NOMO-1 (cell line): Measurements from ENCODE around the gene LAMB4.

Source experiments
- DNase-seq, 2 experiments: peaks; one replicate each; lab custom pipeline; 2025; ENCODE audit not compliant: unreplicated experiment in 2 of 2; lab: John Stamatoyannopoulos, UW

LAMB4 gene

DNA sequence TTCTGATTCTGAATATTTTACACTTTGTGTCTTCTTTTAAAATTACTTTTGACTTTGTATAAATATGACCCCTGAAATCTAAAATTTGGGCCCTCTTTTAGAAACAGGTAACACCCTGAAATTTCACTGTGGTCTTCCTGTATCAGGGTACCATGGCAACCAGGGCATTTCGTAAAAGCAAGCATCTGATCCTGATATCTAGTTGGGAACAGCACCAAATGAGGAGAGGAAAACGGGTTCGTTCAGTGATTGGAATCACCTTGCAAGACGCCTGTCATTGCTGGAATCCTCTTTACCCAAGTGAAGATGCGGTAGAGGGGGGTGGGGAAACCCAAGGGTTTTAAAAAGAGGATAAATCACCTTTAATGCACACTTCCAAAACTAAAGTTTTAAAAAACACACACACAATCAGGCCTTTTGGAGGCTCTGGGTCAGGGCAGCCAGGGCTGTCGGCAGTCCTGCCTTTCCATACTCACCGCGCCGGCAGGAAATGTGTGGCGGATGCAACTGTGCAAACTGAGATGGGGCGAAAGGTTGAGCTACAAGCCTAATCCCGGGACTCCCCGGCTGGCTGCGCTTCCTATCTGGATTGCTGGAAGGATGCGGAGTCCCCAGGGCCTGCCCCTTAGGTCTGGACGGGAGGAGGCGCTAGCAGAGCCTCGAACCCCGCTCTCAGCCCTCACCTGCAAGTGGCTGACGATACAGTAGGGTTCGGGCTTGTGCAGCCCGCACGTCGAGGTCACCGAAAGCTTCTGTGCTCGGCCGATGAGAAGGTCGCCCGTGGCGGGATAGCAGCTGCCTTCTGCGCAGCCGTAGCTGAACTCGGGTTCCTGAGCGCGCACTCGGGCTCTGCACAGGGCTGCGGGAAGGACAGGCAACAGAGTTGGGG is 129.0 kb downstream of the LAMB4 start:
- DNase-seq = no peak

DNA sequence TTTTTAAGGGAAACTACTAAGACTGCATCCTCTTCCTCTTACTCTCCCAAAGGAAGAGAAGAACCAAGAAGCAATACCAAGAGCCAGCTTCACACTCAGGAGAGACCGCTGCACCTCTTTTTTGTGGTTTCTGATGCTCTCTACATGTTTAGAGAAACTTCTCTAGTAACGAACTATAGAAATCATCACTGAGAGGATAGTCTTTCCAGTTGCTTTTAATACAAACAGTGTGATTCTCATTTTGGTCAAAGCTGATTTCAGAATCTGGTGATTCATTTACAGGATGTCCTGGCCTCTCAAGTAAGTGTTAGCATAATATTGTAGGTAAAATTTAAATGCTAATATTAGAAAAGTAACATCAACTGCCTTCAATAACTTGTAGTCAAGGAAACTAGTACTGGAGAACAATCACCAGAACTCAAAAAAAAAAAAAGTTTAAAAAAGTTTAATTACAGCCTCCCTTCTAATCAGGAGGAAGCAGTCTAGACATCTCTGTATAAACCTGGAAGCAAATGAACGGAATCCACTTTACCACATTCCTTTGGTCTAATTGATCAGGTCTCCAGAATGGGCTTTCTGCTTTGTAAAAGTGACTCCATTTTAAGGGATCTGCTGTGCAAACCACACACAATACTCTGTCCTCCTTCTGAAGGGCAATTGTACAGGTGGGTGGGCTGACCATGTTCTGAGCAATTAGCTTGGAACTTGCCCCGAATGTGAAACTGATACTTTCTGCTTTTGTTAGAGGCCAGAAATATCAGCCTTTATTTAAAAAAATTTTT is 130.2 kb downstream of the LAMB4 start:
- DNase-seq = no peak

DNA sequence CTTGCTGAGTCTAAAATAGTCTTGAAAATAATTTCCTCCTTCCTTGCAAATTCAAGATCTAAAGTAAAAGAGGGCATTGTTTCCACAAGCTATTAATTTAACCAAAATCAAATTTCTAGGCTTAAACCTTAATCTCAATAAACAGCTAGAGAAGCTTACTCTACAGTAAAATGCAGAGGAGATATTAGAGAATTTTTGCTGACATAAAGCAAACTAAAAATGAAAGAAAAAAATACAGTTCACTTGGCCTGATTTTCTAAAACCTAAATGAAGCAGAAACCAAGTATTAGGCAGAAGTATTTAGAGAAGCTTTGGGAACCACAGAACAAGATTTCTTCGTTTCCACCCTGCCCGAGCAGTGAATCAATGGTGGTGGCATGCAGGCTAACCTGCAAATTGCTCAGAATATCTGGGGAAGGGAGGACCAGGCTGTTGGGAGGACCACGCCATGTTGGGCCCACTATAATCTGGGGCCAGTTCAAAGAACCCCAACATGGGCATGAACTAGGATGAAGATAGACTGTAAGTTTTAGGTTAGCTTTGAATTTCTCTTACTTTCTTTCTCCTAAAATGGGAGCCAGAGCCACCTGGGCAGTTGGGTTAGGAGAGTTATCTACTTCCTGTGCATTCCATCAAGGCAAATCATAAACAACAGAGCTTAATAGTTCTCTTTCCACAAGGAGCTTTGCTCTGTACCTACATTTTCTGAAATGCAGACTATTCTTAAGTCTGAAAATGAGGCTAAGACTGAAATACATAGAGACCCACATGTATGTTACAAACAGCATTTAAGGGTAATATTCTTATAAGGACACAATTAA is 131.3 kb downstream of the LAMB4 start:
- no peak for DNase-seq

DNA sequence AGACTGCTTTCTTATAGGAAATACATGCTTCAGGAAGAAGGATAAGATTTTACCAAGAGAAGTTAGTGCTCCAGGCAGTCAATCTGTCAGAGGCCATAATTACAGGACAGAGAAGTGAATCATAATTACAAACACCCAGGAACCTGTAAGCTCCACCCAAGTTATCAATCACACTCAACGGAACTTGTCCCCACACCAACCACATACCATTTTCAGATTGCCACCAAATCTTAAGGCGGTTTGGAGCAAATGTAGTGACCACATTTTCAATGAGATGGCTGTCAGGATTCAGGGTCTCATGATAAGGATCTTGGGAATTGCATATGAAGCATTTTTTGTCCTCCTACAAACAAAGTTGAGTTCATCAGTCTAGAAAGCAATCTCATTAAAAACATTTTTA is 132.0 kb downstream of the LAMB4 start:
- DNase-seq = peak in 1 of 2 experiments; percentile 24

DNA sequence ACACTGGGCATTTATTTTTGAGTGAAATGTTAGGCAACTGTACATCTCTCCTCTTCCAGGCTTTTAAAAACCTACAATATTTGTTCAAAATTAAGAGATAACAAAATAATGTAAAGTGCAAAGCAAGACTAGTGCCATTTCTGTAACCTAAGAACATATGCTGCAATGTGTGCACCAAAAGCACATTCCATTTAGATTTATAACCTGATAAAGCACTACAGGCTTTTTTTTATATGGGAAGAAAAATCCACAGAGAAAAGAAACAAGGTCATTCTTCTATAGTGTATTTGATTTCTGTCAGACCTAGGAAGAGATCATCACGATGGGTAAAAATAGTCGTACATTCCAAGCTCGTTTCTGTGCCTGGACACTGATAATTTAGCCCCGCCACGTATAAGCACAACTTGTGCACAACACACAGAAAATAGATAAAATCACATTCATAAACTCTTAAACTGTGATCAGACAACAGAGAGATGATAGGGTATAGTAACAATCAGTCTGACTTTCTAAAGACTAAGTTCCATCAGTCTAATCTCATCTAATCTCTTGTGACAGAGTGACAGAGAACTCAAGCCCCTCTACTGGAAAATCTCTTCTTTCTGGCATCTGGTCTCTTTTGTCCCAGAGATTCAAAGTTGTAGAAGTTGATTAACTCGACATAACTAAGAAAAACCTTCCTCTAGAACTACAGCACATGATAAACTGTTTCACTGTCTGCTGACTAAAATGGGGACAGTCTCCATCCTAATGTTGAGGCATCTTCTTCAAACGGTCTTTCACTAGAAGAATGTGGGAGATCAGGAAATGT is 133.9 kb downstream of the LAMB4 start:
- no peak for DNase-seq

DNA sequence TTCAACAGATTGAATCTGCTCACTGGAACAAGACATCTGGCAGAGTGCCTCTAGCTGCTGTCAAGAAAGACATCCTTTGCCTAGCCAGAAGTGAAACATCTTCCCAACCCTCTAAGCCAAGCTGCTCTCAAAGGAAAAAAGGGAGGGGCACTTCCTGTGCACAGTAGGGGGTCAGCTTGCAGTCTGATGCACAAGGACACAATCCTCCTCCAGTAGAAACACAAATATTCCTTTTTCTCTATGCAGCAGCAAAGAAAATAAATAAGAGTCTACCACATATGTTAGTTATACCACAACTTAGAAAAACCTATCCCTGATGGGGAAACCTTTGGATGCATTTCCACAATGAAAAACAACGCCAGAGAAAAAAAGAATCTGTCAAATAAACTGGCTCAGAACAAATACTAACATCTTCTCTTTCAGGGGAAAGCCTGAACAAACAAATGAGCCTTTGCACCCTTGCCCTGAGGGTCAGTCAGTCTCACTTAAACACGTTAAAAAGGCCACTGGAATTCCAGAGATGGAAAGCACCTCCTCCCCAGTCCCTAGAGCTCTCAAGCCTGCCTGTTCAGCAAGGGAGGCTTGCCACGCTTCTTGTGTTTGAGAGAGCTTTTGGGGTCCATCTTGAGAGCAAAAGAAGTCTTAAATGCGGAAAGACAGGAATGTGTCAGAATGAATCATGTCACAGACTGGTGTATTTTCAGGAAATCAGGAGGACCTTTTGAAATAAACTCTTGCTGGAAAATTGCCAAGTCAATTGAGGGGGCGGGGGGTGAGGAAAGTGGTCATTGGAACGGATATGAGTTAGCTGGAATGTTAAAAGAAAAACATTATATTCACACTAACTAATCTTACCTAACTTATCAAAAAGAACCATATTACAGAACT is 134.7 kb downstream of the LAMB4 start:
- DNase-seq = no peak

DNA sequence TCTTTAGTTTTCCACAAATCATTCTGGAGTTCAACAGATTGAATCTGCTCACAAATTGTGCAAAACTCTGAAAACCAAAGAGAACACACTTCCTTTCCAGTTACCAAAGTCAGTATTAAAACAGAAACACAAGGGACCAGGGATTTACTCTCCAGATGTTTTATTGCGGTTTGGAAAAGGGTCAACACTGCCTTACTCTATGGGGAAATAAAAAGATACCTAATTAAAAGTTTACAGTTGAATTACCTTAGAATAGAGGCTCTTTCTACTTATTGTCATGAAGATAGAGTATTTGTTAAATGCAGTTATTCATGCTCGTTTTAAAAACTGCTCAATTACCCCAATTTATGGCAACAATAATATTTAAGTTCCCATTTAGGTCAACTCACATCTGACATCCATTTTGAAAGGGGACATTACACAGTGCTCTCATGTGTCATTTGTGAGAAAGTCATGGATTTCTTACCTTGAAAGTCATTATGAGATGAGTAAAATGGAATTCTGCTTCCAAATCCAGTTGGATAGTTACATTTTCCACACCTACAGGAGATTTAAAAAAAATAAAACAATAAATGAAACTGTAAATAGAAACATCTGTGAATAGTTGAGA is 135.6 kb downstream of the LAMB4 start:
- DNase-seq = no peak

DNA sequence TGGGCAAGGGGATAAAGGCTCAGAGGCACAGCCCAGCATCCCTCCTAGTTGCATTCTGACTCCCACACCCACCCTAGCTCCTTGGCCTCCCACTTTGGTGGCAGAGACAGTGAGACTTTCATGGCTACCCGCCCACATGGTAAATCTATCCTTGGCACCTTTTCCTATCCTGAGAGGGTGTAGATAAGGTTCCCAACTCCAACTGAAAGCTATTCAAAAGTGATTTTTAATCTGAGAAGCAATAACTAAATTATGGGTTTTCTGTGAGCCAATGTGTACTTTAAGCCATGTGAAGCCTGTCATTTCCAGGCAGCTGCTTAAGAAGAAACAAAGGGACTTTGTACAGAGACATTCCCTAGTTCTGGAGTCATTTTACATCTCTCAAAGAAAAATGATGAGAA is 136.3 kb downstream of the LAMB4 start:
- DNase-seq = no peak

DNA sequence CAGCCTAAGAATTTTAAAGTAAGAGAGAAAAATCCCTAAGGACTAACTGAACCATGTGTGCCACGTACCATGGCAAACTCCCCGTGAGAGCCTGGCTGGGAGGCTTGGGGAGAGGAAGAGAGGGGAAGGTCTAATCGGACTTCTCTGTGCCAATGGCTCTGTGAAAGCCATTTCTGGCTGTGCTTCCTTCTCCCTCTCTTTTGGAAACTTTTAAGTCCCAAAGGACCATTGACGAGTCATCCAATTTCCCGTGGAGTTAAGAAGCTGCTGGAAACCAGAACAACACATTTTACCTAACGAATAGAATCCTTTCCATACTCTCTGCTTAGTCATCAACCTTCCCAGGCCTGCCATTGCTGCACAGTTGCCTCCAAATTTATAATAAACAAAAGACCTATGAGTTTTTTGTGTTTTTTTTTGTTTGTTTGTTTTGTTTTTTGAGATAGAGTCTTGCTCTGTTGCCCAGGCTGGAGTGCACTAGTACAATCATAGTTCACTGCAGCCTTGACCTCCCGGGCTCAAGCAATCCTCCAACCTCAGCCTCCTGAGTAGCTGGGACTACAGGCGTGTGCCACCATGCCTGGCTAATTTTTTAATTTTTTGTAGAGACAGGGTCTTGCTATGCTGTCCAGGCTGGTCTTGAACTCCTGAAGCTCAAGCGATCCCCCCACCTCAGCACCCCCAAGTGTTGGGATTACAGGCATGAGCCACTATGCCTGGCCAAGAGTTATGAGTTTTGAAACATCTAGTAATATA is 140.4 kb downstream of the LAMB4 start:
- DNase-seq = no peak

DNA sequence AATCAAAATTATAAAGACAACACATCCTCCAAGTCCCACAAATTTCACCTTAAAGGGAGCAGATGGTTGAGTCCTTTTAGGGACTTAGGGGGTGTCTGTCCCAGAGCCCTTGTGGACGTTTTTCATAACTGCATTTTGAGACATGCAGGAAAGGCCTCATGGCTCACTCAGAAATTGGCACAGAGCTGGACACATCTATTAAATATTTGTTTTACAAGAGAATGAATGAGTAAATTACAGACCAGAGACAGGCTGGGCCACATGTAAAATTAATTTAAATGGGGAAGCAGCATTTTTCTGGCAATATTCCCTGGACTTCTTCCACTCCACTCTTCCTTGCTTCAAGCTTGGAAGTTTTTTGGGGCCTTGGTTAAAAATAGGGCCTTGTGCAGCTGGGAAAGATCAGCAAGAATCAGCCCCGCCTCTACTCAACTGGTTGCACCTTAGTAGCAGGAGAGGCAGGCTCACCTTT is 147.2 kb downstream of the LAMB4 start:
- DNase-seq = no peak

DNA sequence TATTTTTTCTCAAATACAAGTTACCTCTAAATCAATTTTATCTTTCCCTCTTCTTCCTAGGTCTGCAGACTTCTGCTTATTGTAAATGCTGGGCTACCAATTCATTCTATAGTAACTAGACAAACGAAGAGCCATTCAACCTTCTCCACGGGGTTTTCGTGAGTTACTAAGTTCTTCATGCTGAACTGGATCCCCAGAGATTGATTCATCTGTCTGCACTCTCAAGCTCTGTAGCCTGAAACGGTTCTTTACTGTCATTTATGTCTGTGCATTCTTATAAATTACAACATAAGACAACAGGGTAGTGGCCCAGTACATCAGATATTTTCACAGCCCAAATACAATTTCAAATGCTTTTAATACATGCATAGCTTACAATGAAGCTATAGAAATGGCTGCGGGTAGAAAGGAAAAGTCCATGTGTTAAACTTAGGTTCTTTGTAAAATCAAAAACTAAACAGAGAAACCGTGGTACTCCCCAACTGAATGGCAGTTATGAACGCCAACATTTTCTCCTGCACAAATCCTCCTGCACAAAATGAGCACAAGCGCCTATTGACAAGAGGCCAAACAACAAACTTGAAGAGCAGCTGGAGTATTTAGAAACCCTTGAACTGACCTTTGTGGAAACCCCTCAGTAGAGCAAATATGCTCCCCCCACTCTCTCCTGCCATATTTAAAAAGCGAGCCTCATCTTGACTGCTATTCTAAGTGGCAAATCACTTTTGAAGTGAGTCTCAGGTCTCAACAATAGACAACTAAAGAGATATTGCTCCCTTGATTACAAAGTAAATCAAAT is 147.9 kb downstream of the LAMB4 start:
- no peak for DNase-seq

DNA sequence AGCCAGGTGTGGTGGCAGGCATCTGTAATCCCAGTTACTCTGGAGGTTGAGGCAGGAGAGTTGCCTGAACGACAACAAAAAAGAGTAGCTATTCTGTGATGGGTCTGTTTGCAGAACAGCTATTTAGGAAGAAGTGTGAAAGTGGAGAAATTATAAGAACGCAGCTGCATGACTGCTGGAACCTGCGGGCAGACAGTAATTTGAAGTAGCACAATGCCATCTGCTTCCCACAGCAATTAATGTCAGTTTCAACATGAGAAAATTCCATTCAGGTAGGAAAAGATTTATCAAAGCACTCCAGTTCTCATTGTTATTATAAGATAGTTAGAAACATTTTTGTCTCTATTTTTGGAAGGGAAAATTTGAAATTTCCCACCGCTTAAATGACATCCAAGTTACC is 148.7 kb downstream of the LAMB4 start:
- DNase-seq = no peak

DNA sequence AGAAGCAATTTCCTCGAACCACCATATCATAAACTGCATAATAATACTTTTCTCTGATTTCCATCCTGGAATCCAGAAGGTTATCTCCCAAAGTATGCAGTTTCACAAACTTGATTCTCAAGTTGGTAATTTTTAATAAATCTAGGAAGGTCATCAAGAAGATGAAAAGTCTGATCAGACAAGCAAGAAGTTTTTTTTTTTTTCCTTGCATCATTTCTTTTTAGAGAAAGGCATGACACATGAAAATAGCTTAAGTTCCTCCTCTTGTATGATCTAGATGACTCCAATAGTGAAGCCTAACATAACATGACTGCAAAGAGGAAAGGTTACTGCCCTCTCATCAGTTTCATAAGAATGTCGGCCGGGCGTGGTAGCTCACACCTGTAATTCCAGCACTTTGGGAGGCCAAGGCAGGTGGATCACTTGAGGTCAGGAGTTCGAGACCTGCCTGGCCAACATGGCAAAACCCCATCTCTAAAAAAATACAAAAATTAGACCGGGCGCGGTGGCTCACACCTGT is 149.4 kb downstream of the LAMB4 start:
- no peak for DNase-seq

DNA sequence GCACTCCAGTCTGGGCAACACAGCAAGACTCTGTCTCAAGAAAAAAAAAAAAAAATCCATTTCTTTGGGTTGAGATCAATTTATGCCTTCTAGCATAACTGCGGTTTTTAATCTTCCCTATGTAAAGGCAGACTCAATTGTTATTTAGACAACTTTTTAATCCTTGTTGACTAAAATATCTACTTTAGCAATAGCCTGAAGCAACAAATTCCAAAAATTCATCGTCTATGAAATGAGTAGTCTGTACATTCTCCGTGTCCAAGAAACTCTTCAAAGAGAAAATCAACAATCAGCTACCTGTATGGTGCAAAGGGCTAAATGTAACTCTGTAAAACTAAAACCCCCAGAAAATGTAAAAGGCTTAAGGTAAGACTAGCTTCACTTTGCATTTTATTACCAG is 150.0 kb downstream of the LAMB4 start:
- DNase-seq = no peak

DNA sequence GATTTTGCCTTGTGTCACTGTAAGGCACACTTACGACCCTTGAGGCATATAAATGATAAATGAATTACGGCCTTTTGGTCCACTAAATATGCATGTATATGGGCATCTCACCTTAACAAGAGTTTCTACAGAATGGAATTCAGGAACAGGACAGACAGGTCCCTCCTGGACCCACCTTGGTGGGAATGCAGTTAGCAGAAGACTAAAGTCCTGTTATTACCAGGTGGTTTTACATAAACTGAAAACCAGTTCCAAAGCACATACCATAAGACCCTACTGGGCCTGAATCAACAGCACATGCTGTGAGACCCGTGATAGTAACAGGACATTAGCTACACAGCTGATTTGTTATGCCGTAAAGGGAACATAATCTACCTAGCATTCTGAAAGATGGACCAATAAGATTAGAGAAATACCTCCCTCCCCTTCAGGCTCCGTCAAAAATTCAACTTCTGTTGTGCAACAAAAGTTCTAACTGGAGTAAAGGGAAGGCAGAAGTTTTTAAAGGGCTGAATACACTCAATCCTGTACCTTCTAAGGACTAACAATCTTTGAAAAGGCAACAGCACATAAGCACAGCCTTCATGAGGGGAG is 151.2 kb downstream of the LAMB4 start:
- DNase-seq = no peak

DNA sequence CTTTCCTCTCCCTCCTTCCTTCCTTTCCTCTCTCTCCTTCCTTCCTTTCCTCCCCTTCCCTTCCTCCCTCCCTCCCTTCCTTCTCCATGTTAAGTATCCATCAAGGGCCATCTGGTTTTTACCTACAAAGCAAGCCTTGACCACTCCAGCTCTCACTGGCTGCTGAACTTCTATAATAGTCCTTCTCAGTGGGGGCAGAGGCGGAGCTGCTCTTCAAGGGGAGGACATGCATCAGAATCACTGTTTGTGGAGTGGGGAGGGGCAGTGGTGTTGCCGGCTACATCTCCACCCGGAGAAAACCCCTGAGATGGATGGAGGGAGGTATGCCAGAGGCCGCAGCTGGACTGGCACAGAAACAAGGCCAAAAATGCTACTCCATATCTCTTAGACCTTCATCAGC is 153.1 kb downstream of the LAMB4 start:
- no peak for DNase-seq

DNA sequence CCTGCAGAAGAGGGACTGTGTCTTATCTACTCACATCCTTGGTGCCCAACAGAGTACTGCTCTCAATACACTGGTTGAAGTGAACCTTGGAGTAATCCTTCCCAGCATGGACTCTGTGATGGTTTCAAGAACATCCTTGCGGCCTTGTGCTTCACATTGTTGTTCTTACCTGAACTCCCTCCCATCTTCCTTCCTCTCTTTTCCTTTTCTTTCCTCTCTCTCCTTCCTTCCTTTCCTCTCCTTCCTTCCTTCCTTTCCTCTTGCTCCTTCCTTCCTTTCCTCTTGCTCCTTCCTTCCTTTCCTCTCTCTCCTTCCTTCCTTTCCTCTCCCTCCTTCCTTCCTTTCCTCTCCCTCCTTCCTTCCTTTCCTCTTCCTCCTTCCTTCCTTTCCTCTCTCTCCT is 153.5 kb downstream of the LAMB4 start:
- DNase-seq = no peak
